Measurements from ENCODE around the gene ARPC2. TPM values are rescaled to one million over a fixed set of nuclear protein-coding genes. Genes with fewer than 3 reads are reported as not detected.

ARPC2 gene
- total and polyA plus RNA-seq, 2 experiments from 2014 or later, result 312 to 436 TPM

GRCh38 chr2:218286570-218287459 lies 69.8 kb downstream of the ARPC2 start:
- 11% methylated on average over 11 of the region's 11 CpGs for WGBS (ENCODE audit: low lambda C conversion rate, missing lambda C conversion rate)
- H3K4me1 ChIP-seq (ENCODE audit: insufficient read depth), result peaks cover 77% of the 10 kb centered on the region
- no peaks in the 10 kb centered on the region for H3K9me3 ChIP-seq (ENCODE audit: low read depth)
- H3K79me2 ChIP-seq, result peaks cover 89% of the 10 kb centered on the region
- TF ChIP-seq EZH2phosphoT487 (IDR thresholded peaks at IDR 0.05; ENCODE audit: low read depth, severe bottlenecking, unreplicated experiment), result no peak
- TF ChIP-seq EZH2 (IDR thresholded peaks at IDR 0.05; ENCODE audit: borderline replicate concordance), result no peak
- no peak for TF ChIP-seq CTCF (IDR thresholded peaks at IDR 0.05; ENCODE audit: poor library complexity)
- peak overlapping the region; percentile 82 for H3K4me2 ChIP-seq
- peak overlapping the region; percentile 93 for H3K27ac ChIP-seq
- peak overlapping the region; percentile 12 for H3K4me3 ChIP-seq
- no peaks in the 10 kb centered on the region for H3K27me3 ChIP-seq
- no peak overlapping the region for H2AFZ ChIP-seq
- peaks cover 38% of the 10 kb centered on the region for H4K20me1 ChIP-seq (ENCODE audit: insufficient read depth, poor library complexity, severe bottlenecking)
- no peaks in the 10 kb centered on the region for H3K9me2 ChIP-seq (replicated peaks; ENCODE audit: insufficient read depth)
- peak; percentile 97 for DNase-seq (ENCODE audit: low spot score)
- no peaks in the 10 kb centered on the region for H3K36me3 ChIP-seq (replicated peaks; ENCODE audit: insufficient read depth, low read depth)

GRCh38 chr2:218289639-218290315 lies 72.8 kb downstream of the ARPC2 start:
- Histone ChIP-seq H3K36me3 (replicated peaks; ENCODE audit: insufficient read depth, low read depth) (no peaks in the 10 kb centered on the region), H3K27me3 (no peaks in the 10 kb centered on the region), H3K27ac (peak overlapping the region; percentile 93), H3K79me2 (peaks cover 68% of the 10 kb centered on the region), H3K4me3 (peak overlapping the region; percentile 28), H3K4me1 (ENCODE audit: insufficient read depth) (peaks cover 72% of the 10 kb centered on the region), H4K20me1 (ENCODE audit: insufficient read depth, poor library complexity, severe bottlenecking) (peaks cover 11% of the 10 kb centered on the region), H3K4me2 (peak overlapping the region; percentile 82), H2AFZ (no peak overlapping the region), H3K9me2 (replicated peaks; ENCODE audit: insufficient read depth) (no peaks in the 10 kb centered on the region), H3K9me3 (ENCODE audit: low read depth) (no peaks in the 10 kb centered on the region)
- 41% methylated on average over 6 of the region's 6 CpGs for WGBS (ENCODE audit: low lambda C conversion rate, missing lambda C conversion rate)
- TF ChIP-seq CTCF (IDR thresholded peaks at IDR 0.05; ENCODE audit: poor library complexity), result no peak
- TF ChIP-seq EZH2phosphoT487 (IDR thresholded peaks at IDR 0.05; ENCODE audit: low read depth, severe bottlenecking, unreplicated experiment), result no peak
- no peak for TF ChIP-seq EZH2 (IDR thresholded peaks at IDR 0.05; ENCODE audit: borderline replicate concordance)
- peak; percentile 78 for DNase-seq (ENCODE audit: low spot score)

GRCh38 chr2:218290316-218291261 lies 73.6 kb downstream of the ARPC2 start:
- H3K4me1 ChIP-seq (ENCODE audit: insufficient read depth), result peaks cover 71% of the 10 kb centered on the region
- TF ChIP-seq EZH2 (IDR thresholded peaks at IDR 0.05; ENCODE audit: borderline replicate concordance) (no peak), EZH2phosphoT487 (IDR thresholded peaks at IDR 0.05; ENCODE audit: low read depth, severe bottlenecking, unreplicated experiment) (no peak), CTCF (IDR thresholded peaks at IDR 0.05; ENCODE audit: poor library complexity) (no peak)
- H3K4me2 ChIP-seq, result peak overlapping the region; percentile 82
- H3K36me3 ChIP-seq (replicated peaks; ENCODE audit: insufficient read depth, low read depth), result no peaks in the 10 kb centered on the region
- H3K27ac ChIP-seq, result peak overlapping the region; percentile 93
- 60% methylated on average over 12 of the region's 12 CpGs for WGBS (ENCODE audit: low lambda C conversion rate, missing lambda C conversion rate)
- H3K9me3 ChIP-seq (ENCODE audit: low read depth), result no peaks in the 10 kb centered on the region
- peak overlapping the region; percentile 70 for H3K4me3 ChIP-seq
- H3K79me2 ChIP-seq, result peaks cover 60% of the 10 kb centered on the region
- DNase-seq (ENCODE audit: low spot score), result no peak
- H3K27me3 ChIP-seq, result no peaks in the 10 kb centered on the region
- no peak overlapping the region for H2AFZ ChIP-seq
- H3K9me2 ChIP-seq (replicated peaks; ENCODE audit: insufficient read depth), result no peaks in the 10 kb centered on the region
- peaks cover 5% of the 10 kb centered on the region for H4K20me1 ChIP-seq (ENCODE audit: insufficient read depth, poor library complexity, severe bottlenecking)

All from hepatocyte (in vitro differentiated cells).